GM18517 (cell line): Measurements from ENCODE around the gene PRIMPOL.
A peak's percentile ranks its signal among the peaks of the same experiment; 100 is the strongest.
"Not testable (repeated sequence)": the region's sequence is repeated elsewhere in the genome, so short reads cannot be mapped to it uniquely, and the experiment has no call there.

Experiments
- ATAC-seq: cut with Tn5 transposase; IDR thresholded peaks from one replicate; pipeline ENCODE4 v1.9.1; 2021; ENCODE audit warnings: mild to moderate bottlenecking, moderate library complexity; ENCODE audit not compliant: unreplicated experiment

The PRIMPOL gene

DNA sequence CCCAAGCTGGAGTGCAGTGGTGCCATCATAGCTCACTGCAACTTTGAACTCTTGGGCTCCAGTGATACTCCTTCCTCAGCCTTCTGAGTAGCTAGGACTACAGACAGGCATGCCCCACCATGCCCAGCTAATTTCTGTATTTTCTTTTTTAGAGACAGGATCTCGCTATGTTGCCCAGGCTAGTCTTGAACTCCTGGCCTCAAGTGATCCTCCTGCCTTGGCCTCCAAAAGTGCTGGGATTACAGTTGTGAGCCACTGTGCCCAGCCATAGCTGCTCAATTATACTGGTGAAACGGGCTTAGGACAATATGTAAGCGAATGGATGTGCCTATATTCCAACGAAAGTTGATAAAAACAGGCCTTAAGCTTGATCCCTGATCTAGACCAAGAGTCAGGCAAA lies 13.4 kb upstream of the PRIMPOL start:
- no peak for ATAC-seq

DNA sequence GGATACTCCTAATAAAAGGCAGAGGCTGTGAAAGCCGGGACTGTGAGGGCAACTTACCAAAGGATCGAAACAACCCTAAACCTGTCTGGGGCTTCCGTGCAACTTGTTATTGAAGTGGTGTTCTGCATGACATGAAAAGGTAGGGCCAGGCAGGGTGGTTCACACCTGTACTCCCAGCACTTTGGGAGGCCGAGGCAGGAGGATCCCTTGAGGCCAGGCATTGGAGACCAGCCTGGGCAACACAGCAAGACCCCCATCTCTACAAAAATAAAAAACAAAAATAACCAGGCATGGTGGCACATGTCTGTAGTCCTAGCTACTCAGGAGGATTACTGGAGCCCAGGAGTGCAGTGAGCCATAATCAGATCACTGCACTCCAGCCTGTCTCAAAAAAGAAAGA lies 12.6 kb upstream of the PRIMPOL start:
- ATAC-seq = no peak

DNA sequence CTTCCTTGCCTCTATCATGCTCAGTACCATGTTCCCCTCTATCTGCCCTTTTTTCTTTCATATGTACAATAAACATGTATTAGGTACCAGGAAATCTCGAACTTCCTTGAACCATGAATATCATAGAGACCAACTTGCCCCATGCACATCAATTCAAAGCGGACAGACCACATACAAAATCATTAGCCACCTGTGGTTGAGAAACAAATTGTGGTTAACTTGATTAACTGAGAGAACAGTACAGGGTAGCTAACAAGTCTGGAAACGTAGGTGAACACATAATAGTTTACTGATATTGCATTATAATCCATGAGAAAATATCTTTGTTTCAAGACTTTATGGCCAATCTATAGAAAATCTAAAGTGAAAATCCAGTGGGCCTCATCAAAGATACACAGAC lies 8.5 kb upstream of the PRIMPOL start:
- no peak for ATAC-seq

DNA sequence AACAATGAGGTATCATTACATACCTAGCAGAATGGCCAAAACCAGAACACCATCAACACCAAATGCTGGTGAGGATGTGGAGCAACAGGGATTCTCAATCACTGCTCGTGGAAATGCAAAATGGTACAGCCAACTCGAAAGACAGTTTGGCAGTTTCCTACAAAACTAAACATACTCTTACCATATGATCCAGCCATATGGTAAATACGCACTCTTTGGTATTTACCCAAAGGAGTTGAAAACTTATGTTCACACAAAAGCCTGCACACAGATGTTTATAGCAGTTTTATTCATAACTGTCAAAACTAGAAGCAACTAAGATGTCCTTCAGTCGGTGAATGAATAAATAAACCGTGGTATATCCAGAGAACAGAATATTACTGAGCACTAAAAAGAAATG lies 8.1 kb upstream of the PRIMPOL start:
- no peak for ATAC-seq

DNA sequence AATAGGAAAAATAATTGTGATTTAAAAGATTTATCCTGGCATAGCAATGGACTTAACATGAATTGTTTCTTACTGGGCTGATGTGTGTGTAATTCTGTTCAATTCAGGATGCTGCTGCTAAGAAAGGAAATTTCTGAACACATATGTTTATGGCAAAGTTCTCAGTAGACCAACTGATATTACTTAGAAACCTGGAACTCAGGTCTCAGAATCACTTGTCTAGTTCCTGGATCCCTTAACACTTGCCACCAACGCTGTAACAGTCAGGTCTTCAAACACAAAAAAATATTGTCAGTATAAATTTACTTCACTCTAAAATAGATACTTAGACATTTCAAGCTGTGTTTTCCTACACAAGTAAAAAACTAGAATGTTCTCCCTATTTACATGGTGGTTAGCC lies 5.8 kb upstream of the PRIMPOL start:
- ATAC-seq = no peak

DNA sequence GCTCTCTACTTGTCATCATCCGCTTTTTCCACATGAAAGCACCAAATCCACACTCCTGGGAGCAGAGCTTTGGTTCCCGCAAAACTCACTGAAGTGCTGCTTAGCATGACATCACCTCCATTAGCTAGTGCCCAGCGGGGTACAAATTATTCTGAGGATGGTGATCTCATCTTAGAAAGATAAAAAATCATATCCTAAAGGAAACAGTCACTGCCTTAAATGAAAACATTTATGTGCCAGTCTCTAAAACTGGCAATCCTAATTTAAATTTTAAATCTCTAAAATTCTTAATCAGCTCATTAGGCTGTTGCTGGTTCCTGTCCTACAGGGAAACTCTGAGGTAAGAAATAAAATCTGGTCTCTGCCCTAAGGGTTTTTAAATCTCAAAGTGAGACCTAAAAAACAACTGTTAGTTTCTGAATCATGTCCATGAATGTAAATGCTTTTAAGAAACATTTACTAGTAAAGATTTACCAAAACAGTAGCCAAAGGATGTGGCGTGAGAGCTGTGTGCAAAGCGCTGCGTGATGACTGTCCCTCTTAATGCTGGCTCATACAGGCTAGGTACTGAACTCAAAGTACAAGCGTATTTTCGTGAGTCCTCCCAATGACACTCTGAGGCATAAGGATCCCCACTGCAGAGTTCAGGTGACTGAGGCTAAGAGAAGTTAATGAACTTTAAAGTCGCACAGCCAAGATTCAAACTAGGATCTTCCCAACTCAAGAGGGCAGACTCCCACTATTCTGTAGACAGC lies 4.8 kb upstream of the PRIMPOL start:
- no peak for ATAC-seq

DNA sequence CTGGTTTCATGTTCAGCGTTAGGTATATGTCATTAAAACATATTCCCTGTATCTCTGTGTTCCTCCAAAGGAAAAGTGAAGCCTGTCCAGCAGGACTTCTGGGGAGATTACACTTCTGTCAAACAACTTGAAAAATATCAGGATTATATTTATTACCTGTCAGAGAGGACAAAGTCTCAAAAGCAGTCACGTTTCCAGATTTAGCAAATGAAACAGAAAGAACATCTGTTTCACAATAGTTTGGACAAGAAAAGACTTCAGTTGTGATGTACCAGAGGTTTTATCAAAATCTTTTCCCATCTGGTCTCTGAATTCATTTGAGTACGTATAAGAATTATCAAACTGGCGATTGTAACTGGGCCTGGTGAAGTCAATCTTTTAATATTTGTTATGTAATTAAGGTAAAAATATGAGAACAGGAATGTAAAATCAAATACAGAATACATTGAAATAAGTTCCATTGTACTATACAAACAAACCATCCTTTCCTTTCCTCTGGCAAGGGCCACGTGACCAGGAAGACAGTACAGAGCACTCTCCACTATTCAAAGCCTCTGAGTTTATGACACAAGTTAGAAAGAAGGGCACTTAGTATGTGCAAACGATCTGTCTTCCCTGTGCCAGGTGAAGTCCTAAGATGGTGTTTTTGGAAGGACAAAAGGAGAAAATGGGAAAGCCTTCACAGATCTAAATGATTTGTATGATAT lies 3.5 kb upstream of the PRIMPOL start:
- no peak for ATAC-seq

DNA sequence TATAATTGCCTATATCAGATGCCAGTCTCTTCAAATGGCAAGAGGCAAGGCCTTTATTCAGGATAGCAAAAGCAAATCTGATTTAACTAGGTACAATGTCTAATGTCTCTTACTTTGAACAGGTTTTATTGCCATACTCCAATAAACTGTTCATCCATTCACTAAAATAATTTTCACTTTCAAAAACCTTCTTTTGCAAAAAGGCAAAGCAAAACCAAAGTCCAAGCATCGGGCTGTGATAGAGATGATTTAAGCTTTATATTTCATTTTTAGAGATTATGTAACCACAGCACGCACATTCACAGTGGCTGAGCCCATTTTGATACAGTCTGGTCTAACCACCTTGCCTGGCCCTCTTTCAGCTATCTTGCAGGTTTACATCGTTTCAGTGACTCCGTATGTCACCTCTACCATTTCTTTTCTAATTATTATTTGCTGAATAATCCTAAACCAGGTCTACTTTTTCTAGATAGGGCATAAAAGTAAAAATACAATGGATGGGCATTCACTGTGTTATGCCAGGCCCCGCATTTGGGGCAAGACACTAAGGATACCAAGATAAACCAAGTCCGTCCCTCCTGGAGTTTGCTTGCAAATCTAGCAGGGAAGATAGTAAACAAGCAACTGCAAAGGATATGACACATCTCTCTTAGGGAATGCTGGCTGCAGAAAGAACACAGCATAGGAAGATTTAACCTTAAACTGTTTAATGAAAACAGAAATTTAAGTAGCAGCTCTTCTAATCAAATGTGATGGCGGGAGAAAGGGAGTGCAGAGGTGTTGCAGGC lies 2.1 kb upstream of the PRIMPOL start:
- ATAC-seq = no peak

DNA sequence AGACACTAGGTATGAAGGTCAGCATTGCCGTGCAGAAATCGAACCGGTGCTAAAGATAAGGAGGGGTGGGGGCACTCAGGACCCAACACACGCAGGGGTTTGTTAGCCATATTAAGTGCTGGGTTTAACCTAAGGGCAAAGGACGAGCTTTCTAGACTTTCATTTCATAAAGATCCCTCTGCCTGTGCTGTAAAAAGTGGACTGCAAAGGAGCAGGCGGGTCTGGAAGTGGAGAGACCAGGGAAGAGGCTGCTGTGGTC lies 1.6 kb upstream of the PRIMPOL start:
- no peak for ATAC-seq

DNA sequence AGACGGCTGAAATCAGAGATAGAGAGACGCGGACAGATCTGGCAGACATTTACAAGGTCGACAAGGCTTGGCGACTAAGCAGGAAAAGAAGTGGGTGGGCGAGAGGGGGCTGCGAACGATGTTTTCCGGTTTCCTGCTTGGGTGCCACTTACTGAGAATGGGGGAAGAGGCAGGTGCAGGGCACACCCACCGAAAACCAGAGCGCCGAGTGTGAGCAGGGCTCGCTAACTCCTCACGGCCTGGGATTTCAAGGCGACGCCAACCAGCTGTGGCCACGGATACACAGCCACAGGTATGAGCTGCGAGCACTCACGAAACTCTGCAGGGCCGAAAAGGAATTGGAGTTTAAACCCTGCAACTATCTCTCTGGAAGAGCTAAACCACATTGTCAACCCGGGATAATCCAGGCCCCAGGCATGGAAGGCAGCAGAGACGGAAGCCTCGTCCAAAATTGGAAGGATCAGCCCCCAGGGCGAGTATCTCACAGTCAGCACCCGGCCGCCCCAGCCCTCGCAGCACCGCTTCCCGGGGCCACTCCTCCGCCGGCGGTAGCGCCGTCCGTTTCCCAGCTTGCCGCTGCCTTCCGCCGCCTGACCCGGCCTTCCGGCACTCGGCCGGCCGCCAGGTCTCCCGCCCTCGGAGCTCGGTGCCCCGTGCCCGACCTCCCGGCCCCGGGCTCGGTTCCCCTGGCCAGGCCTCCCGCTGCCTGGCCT lies 1.1 kb upstream of the PRIMPOL start:
- ATAC-seq = peak; percentile 27

DNA sequence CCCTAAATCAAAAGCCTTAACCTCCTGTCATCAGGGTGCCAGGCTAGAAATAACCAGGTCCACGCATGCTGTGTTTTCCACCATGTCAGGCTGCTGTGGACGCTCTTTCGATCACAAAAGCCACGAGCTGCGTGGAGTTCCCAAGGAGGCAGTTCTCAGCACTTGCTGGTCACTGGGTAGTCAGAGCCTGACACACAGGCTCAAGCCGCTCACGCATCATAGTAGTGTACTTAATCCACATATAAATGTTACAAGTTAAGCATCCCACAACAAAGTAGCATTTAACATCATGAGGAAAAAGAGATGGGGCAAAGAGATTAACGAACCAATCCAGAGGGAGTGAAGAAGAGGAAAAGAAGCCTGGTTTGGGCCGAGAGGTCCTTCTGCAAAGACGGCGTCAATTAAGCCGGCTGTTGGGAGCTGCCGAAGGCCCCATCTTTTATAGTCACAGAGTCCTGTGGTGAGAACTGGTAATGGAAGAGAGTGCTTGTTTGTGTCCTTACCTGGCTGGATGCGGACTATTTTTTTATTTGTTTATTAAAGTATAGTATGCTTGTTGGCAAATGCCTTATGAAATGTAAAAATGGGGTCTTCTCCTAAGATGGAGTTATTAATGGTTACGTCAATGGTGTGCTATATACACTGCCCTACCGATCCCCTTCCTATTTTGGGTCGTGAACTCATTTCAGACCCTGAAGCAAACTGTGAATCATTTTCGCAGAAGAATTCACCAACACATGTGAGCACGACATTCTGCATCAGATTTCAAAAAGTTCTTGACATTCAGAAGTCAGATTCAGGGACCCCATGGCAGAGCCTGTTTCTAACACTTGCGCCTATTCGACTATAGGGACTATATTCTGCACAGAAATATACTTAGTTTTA lies 675 bp downstream of the PRIMPOL start:
- ATAC-seq = no peak

DNA sequence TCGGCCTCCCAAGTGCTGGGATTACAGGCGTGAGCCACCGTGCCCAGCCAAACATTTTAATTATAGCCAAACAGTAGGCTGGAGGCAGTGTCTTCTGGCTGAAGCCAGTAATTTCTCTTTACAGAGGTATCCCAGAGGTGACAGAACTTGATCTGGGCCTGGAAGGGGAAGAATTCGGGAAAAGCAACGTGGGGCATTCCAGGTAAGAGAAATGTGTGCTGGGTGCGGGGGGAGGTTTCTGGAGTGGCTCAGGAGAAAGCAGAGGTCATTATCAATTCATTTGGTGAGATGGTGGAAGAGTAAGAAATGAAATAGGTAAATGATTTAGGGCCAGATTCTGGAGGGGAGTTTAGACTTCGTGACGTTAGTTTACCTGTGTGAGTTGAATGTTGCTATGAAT lies 2.4 kb downstream of the PRIMPOL start:
- no peak for ATAC-seq

DNA sequence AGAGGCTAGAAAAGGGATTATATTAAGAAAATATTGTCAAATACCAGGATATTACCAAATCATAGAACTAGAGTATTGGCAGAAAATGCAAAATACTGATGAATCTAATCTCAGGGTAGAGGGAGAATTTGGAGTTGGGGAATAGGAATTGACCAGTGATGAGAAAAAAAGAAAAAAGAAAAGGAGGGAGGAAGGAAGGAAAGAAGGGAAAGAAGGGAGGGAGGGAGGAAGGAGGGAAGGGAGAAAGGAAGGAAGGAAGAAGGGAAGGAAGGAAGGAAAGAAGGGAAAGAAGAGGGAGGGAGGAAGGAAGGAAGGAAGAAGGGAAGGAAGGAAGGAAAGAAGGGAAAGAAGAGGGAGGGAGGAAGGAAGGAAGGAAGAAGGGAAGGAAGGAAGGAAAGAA lies 3.1 kb downstream of the PRIMPOL start:
- not testable (repeated sequence) for ATAC-seq

DNA sequence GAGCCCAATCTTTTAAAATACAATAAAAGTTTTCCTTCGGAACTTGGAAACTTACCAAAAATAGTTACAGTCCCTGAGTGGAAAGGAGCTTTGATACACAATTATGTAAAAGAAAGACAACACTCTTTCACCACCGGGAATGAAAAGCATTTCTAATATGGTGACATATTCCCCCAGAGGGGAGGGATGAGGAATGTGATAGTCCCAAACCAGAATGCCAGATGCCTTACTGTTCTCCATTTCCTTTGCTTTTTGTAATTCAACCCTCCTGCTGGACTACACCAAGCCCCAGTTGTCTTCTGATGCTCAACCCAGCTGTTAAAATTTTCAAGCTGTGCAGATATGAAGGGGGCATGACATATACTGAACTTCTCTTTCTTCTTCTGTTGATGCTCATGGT lies 4.1 kb downstream of the PRIMPOL start:
- no peak for ATAC-seq

DNA sequence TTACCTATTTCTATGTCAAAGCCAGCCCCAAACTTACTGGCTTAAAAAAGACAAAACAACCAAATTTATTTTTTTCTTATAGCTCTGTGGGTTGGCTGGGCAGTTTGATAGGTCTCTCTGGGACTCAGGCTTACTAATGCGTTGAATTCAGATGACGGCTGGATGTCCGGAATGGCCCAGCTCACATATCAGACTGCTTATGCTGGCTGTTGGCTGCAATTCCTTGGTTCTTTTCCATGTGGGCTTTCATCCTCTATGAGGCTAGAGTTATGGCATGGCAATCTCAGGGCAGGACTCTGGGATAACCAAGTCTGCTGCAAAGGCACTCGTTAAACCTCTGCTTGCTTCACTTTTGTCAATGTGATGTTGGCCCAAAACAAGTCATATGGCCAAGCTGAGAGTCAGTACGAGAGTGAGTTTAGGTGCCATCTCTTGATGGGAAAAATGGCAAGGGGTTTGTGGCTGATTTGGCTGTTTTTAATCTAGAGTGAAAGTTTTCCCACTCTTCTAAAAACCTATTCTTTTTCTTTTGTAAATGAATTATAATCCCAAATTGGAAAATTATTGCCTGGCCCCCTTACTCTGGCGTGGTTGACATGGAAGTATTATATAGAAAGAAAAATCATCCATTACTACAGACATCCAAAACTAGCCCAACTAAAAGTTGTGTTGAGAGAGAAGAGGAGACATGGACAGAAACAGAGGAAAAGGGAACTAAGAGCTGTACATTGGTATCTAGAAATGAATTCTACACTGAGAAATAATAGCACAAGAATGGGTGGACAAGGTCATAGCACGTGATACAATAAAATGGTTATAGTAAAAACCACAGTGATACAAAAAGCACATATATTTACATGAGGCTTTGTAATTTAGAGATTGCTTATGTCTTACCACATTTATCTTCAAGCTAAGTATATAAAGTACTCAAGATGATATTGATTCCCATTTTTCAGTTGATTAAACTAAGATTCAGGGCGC lies 6.6 kb downstream of the PRIMPOL start:
- no peak for ATAC-seq

DNA sequence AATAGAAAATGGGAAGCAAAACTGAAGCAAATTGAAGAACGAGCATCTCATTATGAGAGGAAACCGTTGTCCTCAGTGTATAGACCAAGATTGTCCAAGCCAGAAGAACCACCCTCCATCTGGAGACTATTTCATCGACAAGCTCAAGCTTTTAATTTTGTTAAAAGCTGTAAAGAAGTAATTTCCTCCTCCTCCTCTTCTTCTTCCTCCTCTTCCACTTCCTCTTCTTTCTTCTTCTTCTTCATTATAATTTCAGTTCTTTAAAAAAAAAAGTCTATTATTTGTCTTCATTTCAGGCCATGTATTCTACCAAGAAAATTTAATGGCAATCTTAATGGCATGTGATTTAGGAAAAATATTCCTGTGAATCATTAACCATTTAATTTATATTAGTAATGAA lies 7.6 kb downstream of the PRIMPOL start:
- ATAC-seq = no peak

DNA sequence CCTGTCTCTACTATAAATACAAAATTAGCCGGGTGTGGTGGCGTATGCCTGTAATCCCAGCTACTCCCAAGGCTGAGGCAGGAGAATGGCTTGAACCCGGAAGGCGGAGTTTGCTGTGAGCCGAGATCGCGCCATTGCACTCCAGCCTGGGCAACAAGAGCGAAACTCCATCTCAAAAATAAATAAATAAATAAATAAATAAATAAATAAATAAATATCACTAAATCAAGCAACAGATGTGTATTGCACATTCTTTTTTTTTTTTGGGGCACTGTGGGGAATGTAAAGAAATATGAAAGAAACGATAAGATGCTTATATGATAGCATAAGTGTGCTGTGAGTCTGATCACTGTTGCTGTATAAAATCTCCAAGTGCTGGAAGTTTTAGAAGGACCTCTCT lies 8.3 kb downstream of the PRIMPOL start:
- not testable (repeated sequence) for ATAC-seq

DNA sequence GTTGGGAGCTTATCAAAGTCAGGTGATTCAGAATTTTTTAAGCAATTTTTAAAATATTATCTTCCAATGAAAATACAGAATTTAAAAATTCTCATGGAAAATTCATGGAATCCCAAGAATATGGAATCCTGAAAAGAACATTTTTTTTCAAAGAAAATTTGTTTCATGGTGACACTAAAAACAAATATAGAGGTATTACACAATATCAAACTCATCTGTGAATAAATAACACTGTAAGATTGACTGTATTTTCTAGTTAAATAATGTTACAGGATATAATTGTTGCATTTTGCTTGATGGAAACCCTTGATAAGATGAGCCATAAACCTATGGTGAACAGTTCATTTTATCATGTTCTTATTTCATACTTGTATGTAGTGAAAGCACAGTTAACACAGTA lies 11.4 kb downstream of the PRIMPOL start:
- ATAC-seq = no peak

DNA sequence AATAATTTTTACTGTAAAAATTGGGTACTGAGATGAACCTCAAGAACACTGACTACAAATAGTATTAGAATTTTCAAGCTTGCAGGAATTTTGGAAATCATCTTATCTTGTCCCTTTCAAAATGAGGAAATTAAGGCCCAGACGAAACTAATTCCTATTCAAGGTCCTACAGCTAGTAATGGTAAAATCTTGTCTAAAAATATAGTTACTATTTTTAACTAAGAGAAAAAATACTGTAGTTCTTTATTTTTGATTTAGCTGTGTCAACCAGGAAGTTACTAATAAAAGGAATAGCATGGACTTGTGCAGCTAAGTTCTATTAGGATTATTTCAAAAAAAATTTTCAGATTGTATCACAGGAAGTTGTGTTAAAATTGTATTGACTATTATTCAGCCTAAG lies 12.7 kb downstream of the PRIMPOL start:
- ATAC-seq = no peak
